Hepatocyte (in vitro differentiated cells): Measurements from ENCODE around the gene TST. TPM values are rescaled to one million over a fixed set of nuclear protein-coding genes. Genes with fewer than 3 reads are reported as not detected.

ENCODE experiments used
- DNase-seq: peaks from one replicate; pipeline ENCODE4 v3.0.0-alpha.2; 2016; ENCODE audit warnings: low spot score
- H2AFZ ChIP-seq: fragments of 200-600 bp; sonication (generic); 2 replicates; pipeline ENCODE4 v1.6.0; 2016; ENCODE audit warnings: antibody characterized with exemption, mild to moderate bottlenecking
- H3K27ac ChIP-seq: fragments of 200-600 bp; sonication (generic); 2 replicates; pipeline ENCODE4 v1.5.1; 2016; ENCODE audit warnings: mild to moderate bottlenecking
- H3K27me3 ChIP-seq: fragments of 200-600 bp; sonication (generic); 2 replicates; pipeline ENCODE4 v1.6.1; 2016
- H3K36me3 ChIP-seq: fragments of 200-600 bp; sonication (generic); replicated peaks from 2 replicates; pipeline ENCODE4 v1.5.1; 2016; ENCODE audit warnings: low read depth; ENCODE audit not compliant: insufficient read depth
- H3K4me1 ChIP-seq: fragments of 200-600 bp; sonication (generic); 2 replicates; pipeline ENCODE4 v1.5.1; 2016; ENCODE audit warnings: mild to moderate bottlenecking, moderate library complexity; ENCODE audit not compliant: insufficient read depth
- H3K4me2 ChIP-seq: fragments of 200-600 bp; sonication (generic); 2 replicates; pipeline ENCODE4 v1.6.0; 2016
- H3K4me3 ChIP-seq: fragments of 200-600 bp; sonication (generic); 2 replicates; pipeline ENCODE4 v1.5.1; 2016; ENCODE audit warnings: mild to moderate bottlenecking
- H3K79me2 ChIP-seq: fragments of 200-600 bp; sonication (generic); 2 replicates; pipeline ENCODE4 v1.6.0; 2017; ENCODE audit warnings: mild to moderate bottlenecking
- H3K9me2 ChIP-seq: fragments of 200-600 bp; sonication (generic); replicated peaks from 2 replicates; pipeline ENCODE4 v1.6.0; 2017; ENCODE audit warnings: mild to moderate bottlenecking; ENCODE audit not compliant: insufficient read depth
- H3K9me3 ChIP-seq: fragments of 200-600 bp; sonication (generic); 2 replicates; pipeline ENCODE4 v1.5.1; 2016; ENCODE audit warnings: low read depth, mild to moderate bottlenecking
- H4K20me1 ChIP-seq: fragments of 200-600 bp; sonication (generic); 2 replicates; pipeline ENCODE4 v1.6.0; 2016; ENCODE audit warnings: mild to moderate bottlenecking; ENCODE audit not compliant: insufficient read depth, poor library complexity, severe bottlenecking
- CTCF ChIP-seq: fragments of 200-600 bp; sonication (generic); IDR thresholded peaks from 2 replicates; pipeline ENCODE4 v1.5.1; 2016; ENCODE audit warnings: antibody characterized with exemption, mild to moderate bottlenecking; ENCODE audit not compliant: poor library complexity
- EZH2 ChIP-seq: fragments of 200-600 bp; sonication (generic); IDR thresholded peaks from 2 replicates; pipeline ENCODE4 v1.6.1; 2016; ENCODE audit warnings: antibody characterized with exemption, mild to moderate bottlenecking, borderline replicate concordance
- EZH2phosphoT487 ChIP-seq: fragments of 200-600 bp; sonication (generic); IDR thresholded peaks from one replicate; pipeline ENCODE4 v1.6.1; 2018; ENCODE audit warnings: antibody characterized with exemption, mild to moderate bottlenecking, low read depth, moderate library complexity; ENCODE audit not compliant: unreplicated experiment, severe bottlenecking
- WGBS: methylation state at CpG from one replicate; pipeline ENCODE4 v1.1.6; 2016; ENCODE audit warnings: low lambda C conversion rate; ENCODE audit errors: missing lambda C conversion rate; 5-methylcytosine and 5-hydroxymethylcytosine counted together
- polyA plus RNA-seq: library from polyadenylated mRNA; unstranded; fragments of >200 nt; fragmentation: Nextera tagmentation; extraction: Ambion mirVana; gene quantifications from 2 replicates; pipeline ENCODE4 v1.2.1, GENCODE V29; 2016
- total RNA-seq: library from RNA; depleted of rRNA; stranded (reverse); fragments of >200 nt; gene quantifications from 2 replicates; pipeline ENCODE4 v1.2.3, GENCODE V29; 2014

Gene TST
- total and polyA plus RNA-seq, 2 experiments from 2014 or later, result 50.2 to 111 TPM

DNA sequence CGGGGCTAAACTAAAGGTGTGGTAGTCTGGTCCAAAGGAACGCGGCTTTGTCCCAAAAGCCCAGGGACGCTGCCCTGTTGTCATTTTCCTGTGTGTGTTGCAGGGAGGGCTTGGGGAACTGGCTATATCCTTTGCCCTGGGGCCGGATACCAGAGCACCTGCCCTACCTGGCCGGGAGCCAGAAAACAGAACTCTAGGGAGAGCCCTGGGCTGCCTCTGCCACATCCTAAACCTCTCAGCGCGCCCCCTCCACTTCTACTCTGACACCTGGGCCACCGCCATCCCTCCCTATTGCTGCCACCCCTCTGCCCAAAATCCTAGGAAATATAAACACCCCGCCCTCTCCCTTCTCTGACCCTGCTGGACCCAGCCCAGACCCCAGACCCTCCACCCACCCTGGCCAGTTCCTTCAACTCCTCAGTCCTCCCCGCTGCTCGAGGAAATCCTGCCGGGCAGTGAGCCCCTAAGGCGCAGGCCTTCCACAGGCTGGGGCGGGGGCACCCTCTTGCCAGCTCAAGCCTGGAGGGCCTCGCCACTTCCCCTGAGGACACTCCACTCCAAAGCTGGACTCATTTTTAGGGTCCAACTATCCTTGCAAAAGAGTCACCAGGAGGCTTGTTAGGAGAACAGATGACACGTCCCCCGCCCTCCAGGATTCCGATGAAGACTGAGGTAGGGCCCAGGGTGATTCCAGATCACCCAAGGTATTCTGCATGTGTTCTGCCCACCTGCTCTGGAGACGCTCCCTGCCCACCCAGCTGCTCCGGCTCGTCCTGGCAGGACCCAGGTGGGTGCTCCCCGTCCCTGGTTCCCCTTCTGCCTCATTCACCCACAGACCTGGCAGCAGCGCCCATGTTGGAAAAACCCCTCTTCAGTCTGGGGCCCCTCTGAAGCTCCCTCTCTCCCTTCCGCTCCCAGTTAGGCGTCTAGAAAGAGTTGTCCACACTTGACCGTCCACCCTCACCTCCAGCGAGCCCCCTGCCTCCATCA lies 44.5 kb upstream of the TST start:
- peaks cover 11% of the 10 kb centered on the region for H3K27me3 ChIP-seq
- H3K9me3 ChIP-seq, result no peaks in the 10 kb centered on the region
- no peaks in the 10 kb centered on the region for H3K9me2 ChIP-seq
- no peak overlapping the region for H3K4me3 ChIP-seq
- no peak overlapping the region for H2AFZ ChIP-seq
- H3K4me2 ChIP-seq, result no peak overlapping the region
- no peaks in the 10 kb centered on the region for H3K79me2 ChIP-seq
- no peak for DNase-seq
- H4K20me1 ChIP-seq, result no peaks in the 10 kb centered on the region
- no peak for TF ChIP-seq EZH2phosphoT487
- no peak for TF ChIP-seq EZH2
- no peak for TF ChIP-seq CTCF
- 92% methylated on average over 27 of the region's 28 CpGs for WGBS
- no peaks in the 10 kb centered on the region for H3K36me3 ChIP-seq
- peaks cover 2% of the 10 kb centered on the region for H3K4me1 ChIP-seq
- H3K27ac ChIP-seq, result no peak overlapping the region

DNA sequence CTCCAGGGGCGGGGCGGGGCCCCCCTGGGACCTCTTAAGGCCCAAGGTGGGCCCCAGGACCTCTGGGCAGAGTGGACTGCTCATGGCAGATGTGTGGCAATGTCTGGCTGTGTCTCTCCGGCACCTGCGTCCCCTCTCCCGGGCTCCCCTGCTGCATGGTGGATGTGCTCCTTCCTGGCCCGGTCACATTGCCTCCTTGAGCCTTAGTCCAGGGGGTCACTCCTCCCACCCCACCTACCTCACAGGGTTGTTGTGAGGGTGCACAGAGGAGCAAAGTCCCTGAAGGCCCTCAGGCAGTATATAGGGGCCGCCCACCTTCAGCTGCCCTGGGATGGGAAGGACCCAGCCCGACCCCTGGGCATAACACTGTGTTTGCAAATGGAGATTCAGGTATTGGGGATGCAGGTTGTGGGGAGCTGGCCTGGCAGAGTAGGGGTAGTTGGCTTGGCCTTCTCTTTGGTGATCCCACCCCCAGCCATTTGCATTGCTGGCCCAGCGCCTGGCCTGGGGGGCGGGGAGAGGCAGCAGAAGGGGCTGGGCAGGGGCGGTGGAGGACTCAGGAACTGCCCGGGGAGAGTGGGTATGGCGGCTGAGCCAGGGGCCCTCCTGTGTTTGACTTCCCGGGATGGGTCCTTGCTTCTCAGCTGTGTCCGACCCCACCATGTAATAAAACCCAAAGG lies 43.6 kb upstream of the TST start:
- no peak for TF ChIP-seq CTCF
- TF ChIP-seq EZH2, result no peak
- TF ChIP-seq EZH2phosphoT487, result no peak
- Histone ChIP-seq H2AFZ (no peak overlapping the region), H3K79me2 (no peaks in the 10 kb centered on the region), H3K4me1 (no peaks in the 10 kb centered on the region), H3K27ac (no peak overlapping the region), H3K27me3 (peaks cover 2% of the 10 kb centered on the region), H3K36me3 (no peaks in the 10 kb centered on the region), H3K4me3 (no peak overlapping the region), H4K20me1 (no peaks in the 10 kb centered on the region), H3K9me3 (no peaks in the 10 kb centered on the region), H3K4me2 (no peak overlapping the region), H3K9me2 (no peaks in the 10 kb centered on the region)
- DNase-seq, result no peak
- WGBS, result 75% methylated on average over 12 of the region's 15 CpGs

DNA sequence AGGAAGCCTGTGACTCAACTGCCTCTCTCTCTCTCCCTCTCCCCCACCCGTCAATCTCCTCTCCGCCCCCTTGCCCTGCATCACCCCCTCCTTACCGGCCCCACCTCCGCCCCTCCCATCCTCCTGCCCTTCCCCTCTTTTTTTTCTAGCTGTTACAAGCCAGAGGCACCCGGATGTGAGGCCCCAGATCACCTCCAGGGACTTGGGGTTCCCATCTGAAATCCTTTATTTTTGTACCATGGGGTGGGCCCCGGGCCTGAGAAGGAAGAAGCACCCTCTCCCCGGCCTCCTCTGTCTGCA lies 43.1 kb upstream of the TST start:
- 66% methylated on average over 3 of the region's 7 CpGs for WGBS
- H3K4me2 ChIP-seq, result no peak overlapping the region
- H3K27ac ChIP-seq, result no peak overlapping the region
- no peak overlapping the region for H3K4me3 ChIP-seq
- no peaks in the 10 kb centered on the region for H3K9me3 ChIP-seq
- no peak for DNase-seq
- no peaks in the 10 kb centered on the region for H3K36me3 ChIP-seq
- H2AFZ ChIP-seq, result no peak overlapping the region
- H3K4me1 ChIP-seq, result no peaks in the 10 kb centered on the region
- TF ChIP-seq CTCF (no peak), EZH2 (no peak), EZH2phosphoT487 (no peak)
- H3K79me2 ChIP-seq, result no peaks in the 10 kb centered on the region
- H3K27me3 ChIP-seq, result no peaks in the 10 kb centered on the region
- no peaks in the 10 kb centered on the region for H4K20me1 ChIP-seq
- no peaks in the 10 kb centered on the region for H3K9me2 ChIP-seq
